ENCODE results near the gene CARMIL3. TPM values are rescaled to one million over a fixed set of nuclear protein-coding genes. Genes with fewer than 3 reads are reported as not detected.

The CARMIL3 gene
- total and polyA plus RNA-seq, 2 of the 8 experiments (the other 6 are each of a cell fraction or from before 2014, with no cell fraction given): 6.0 to 9.0 TPM

- TF ChIP-seq CHD7 (IDR thresholded peaks at IDR 0.05; ENCODE audit: insufficient replicate concordance, low read length): no peak
- TF ChIP-seq CTBP2 (IDR thresholded peaks at IDR 0.05; ENCODE audit: borderline replicate concordance, insufficient read depth, insufficient read length, low read length): no peak
- no peak for TF ChIP-seq FOSL1 (IDR thresholded peaks at IDR 0.05; ENCODE audit: insufficient read depth, low read depth, low read length)
- peak; percentile 94 for TF ChIP-seq TAF1 (IDR thresholded peaks at IDR 0.05; ENCODE audit: low read depth, low read length)
- TF ChIP-seq EP300 (IDR thresholded peaks at IDR 0.05; ENCODE audit: borderline replicate concordance in 1 of 2, low read depth in 2 of 2, low read length in 2 of 2): no peak
- no peak for TF ChIP-seq PHF8 (conservative IDR thresholded peaks at IDR 0.05; ENCODE audit: low read depth, low read length)
- no peak for TF ChIP-seq KDM1A (IDR thresholded peaks at IDR 0.05; ENCODE audit: borderline replicate concordance, low read length)
- TF ChIP-seq BCL11A (IDR thresholded peaks at IDR 0.05; ENCODE audit: low read depth in 2 of 2, low read length in 2 of 2): no peak
- no peak for TF ChIP-seq EZH2 (IDR thresholded peaks at IDR 0.05; ENCODE audit: low read depth, low read length, severe bottlenecking)
Measured at GRCh38 chr14:24095271-24096068, 43.7 kb downstream of the CARMIL3 start (continued).

Measured in H1 (cell line).